HG03342 (cell line): ENCODE measurements around the gene RANBP9.

ENCODE experiments used
- ATAC-seq: cut with Tn5 transposase; IDR thresholded peaks from one replicate; pipeline ENCODE4 v1.9.1; 2021; ENCODE audit warnings: mild to moderate bottlenecking, moderate library complexity; ENCODE audit not compliant: unreplicated experiment

RANBP9 gene

DNA sequence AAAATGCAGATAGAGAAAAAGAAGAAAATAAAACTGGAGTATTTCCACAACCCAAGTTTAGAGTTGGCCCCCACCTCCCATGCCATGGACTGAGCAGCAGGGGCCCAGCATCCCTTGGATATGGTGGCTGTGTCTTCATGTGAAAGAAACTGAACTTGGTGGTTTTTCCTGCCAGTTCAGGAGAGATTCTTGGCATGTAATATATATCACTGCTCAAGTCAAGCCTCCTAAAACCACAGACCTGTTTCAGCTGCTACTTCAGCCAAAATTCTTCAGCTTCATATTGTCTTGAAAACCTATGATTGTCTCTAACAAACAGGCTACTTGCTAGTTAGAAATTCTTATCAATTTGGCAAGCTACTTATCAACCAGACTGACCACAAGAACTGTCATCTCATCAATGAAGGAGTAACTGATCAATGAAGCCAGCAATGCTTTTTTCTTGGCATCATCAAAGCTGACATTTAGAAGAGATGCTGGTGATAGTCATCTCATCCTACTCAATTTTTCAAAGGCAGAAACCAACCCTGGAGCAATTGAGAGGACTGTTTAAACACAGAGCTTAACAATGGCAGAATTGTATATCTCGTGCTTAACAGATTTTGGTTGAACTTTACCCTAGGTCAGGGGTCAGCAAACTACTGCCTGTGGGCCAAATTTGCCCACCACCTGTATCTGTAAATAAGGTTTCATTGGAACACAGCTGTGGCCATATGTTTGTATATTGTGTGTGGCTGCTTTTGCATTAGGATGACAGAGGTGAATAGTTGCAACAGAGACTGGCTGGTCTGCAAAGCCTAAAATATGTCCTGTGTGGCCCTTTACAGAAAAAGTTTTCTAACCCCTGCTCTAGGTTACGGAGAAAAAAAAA lies 106.9 kb downstream of the RANBP9 start:
- no peak for ATAC-seq

DNA sequence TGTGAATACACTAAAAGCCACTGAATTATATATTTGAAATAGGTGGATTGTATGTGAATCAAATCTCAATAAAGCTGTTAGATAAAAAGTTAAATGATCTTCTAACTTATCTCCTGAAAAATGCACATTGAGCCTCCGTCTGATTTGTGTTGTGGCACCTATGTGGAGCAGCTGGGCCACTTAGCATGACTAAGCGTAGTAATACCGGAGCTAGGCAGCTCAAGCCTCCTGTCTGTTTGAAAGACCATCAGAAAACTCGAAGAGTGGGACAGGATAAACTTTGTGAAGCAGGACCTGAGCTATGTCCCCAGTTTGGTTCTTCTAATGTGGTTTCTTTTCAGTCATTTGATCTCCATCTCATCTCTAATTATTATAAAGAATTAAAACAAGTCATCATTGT lies 107.5 kb downstream of the RANBP9 start:
- no peak for ATAC-seq

DNA sequence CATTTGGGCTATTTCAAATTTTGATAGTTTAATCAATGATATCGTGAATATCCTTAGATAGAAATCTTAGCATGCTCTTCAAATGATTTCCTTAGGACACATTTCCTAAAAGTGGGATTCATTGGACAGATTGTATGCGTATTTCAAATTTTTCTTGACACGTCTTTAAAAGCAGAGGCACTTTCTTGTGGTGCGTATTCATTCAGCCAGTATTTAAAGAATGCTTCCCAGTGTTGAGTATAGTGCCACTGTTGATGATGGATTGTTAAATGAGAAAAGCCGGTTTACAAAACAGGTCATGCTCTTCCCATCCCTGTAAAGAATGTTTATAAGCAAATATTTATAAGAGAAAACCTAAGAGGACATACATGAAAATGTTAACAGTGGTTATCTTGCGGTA lies 111.6 kb downstream of the RANBP9 start:
- no peak for ATAC-seq

- no peak for ATAC-seq
These were observed 114.6 kb downstream of the RANBP9 start for GRCh38 chr6:13597073-13597472.

GRCh38 chr6:13593720-13594119 lies 117.9 kb downstream of the RANBP9 start:
- ATAC-seq: no peak

DNA sequence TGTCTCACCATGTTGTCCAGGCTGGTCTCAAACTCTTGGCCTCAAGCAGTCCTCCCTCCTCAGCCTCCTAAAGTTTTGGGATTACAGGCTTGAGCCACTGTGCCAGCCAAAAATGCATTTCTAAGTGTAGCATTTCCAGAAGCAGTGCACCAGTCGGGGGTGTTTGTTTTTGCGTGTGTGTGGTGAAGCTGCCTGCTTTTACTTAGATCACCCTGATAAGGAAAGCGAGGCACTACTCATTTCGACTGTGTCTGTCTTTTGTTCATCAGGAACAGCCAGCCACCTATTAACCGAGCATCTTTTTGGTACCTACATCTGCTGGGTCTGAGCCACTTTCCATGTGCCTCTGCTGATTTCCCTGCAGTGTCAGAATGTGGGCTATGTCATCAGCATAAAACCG lies 118.5 kb downstream of the RANBP9 start:
- no peak for ATAC-seq

GRCh38 chr6:13591205-13591921 lies 120.3 kb downstream of the RANBP9 start:
- no peak for ATAC-seq

DNA sequence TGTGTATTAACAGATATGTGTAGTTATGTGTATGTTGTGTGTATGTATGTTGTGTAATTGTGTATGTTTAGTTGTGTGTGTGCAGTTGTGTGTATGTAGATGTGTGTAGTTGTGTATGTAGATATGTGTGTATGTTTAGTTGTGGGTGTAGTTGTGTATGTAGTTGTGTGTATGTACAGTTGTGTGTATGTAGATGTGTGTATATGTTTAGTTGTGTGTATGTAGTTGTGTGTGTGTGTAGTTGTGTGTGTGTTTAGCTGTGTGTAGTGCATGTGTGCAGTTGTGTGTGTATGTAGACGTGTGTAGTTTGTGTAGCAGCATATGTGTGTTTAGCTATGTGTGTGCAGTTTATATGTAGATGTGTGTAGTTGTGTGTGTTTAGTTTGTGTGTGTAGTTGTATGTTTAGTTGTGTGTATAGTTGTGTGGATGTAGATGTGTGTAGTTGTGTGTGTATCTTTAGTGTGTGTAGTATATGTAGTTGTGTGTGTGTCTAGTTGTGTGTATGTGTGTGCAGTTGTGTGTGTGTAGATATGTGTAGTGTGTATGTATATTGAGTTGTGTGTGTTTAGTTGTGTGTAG lies 121.0 kb downstream of the RANBP9 start:
- no peak for ATAC-seq

- no peak for ATAC-seq
These were observed 121.8 kb downstream of the RANBP9 start for GRCh38 chr6:13589801-13590200.

- no peak for ATAC-seq
These were observed 124.8 kb downstream of the RANBP9 start for GRCh38 chr6:13586603-13587542.

DNA sequence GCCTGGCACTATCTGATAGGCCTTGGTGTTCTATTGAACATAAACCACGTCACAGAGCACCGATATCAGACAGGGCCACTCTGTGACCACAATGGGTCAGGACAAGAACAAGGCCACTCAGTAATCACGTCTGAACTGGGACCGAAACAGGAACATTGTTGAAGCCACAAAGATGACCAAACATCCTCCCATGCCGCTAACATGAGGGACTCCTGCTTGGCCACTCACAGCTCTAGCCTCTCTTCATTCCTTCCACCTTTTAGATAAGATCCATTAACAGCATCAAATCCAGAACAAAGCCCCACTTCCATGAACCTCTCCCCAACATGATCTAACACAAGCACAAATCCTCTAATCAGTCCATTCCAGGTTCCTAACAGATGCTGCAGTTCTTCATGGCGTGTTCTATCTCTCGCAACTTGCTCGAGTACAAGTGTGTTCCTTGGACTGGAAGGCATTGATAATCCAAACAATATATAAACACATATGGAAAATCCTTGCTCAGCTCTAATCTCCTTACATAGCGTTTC lies 129.9 kb downstream of the RANBP9 start:
- no peak for ATAC-seq

GRCh38 chr6:13579911-13580310 lies 131.7 kb downstream of the RANBP9 start:
- no peak for ATAC-seq

DNA sequence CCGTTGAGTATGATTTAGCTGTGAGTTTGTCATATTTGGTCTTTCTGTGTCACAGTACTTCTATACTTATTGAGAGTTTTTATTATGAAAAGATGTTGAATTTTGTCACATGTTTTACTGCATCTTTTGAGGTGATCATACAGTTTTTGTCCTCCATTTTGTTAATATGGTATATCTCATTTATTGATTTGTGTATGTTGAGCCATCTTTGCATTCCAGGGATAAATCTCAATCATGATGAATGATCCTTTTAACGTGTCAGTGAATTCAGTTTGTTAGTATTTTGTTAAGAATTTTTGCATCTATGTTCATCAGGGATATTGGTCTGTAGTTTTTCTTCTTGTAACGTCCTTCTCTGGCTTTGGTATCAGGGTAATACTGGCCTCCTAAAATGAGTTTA lies 133.7 kb downstream of the RANBP9 start:
- ATAC-seq: no peak

DNA sequence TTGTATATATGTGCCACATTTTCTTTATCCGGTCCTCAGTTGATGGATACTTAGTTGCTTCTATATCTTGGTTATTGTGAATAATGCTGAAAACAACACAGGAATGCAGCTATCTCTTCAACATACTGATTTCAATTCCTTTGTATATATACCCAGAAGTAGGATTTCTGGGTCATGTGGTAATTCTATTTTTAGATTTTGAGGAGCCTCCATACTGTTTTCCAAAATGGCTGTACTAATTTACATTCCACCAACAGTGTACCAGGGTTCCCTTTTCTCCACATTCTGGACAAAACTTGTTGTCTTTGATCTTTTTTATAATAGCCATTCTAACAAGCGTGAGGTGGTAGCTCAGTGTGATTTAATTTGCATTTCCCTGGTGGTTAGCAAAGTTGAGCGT lies 135.6 kb downstream of the RANBP9 start:
- no peak for ATAC-seq

GRCh38 chr6:13575377-13575775 lies 136.3 kb downstream of the RANBP9 start:
- no peak for ATAC-seq

DNA sequence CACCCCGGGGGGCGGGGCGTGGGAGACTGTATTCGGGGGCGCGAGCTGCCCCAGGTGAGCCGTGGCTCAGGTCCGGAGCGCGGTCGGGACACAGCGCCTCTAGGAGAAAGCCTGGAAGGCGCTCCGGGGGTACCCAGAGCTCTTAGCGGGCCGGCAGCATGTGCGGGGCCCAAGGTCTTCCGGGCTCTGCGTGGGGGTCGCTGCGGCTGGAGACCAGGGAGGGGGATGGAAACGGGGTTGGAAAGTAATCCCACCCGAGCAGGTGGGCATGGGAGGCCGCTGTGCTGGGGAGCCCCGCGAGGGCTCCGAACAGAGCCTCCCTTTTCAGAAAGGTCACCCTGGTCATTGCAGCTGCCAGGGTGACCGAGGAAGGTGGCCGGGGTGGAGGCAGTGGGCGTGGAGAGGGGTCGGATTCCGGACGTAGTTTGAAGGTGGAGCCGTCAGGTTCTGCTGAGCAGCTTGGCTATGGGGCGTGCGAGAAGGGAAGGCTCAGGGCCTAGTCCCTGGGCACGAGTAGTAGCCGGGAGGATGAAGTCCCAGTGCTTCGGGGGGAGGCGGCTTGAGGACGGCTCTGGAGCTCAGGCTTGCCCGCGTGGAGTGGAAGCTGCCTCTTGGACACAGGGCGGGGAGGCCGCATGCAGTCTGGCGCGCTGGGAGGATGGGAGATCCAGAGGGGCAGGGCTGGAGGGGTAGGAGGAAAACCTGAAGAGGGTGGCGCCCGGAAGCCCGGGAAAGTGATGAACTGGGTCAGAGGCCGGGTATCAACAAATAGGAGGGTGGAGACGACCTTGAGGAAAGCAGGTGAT lies 136.9 kb downstream of the RANBP9 start, which contains the start of gene SIRT5:
TSS of gene SIRT5 (plus strand) at position 31 of the 806 bp plus-strand sequence. CDS start 9,510 bp downstream, outside the sequence.
- peak; percentile 66 for ATAC-seq

- ATAC-seq: peak; percentile 75
These were observed 137.5 kb downstream of the RANBP9 start for GRCh38 chr6:13574149-13574570.

- ATAC-seq: no peak
These were observed 137.9 kb downstream of the RANBP9 start for GRCh38 chr6:13573669-13574110.

GRCh38 chr6:13572951-13573654 lies 138.5 kb downstream of the RANBP9 start:
- no peak for ATAC-seq
